HG03469 (cell line): ENCODE data around the gene NEGR1.

Source experiments
- ATAC-seq: cut with Tn5 transposase; IDR thresholded peaks from one replicate; pipeline ENCODE4 v1.9.1; 2021; ENCODE audit warnings: mild to moderate bottlenecking, moderate library complexity, moderate number of reproducible peaks; ENCODE audit not compliant: unreplicated experiment

The NEGR1 gene

DNA sequence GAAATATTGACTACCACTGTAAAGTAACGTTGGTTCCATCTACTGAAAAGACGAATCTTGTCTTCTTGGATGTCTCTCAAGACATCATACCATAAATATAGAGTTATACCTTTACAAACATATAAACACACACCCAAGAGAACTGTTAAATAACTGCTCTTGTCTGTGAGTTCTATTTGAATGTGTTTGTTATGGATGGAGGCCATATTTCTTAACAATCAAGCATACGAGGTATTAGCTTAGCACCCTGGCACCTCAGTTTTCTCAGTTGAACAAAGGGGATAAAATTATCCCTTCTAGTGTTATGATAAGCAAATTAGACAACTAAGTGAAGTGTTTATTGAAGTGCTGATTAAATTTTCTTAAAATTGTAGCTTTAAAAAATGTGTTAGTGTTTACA lies 864.9 kb downstream of the NEGR1 start:
- no peak for ATAC-seq

DNA sequence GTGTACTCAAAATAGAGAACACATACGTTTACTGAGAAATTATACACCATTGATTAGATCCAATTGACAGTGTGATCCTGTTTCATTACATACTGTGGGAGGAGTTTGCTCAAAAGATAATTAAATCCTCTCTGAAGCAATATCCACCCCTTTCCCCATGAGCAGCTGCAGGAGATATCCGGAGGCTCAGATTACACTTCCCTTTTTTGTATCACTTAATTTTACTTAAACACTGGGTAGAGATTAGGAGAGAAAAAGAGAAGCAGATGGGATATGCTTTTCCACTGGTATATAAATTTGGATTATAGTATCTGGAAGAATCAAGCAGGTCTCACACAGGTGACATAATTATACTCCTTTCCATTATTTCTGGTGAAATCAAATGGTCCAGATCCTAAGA lies 868.2 kb downstream of the NEGR1 start:
- no peak for ATAC-seq

DNA sequence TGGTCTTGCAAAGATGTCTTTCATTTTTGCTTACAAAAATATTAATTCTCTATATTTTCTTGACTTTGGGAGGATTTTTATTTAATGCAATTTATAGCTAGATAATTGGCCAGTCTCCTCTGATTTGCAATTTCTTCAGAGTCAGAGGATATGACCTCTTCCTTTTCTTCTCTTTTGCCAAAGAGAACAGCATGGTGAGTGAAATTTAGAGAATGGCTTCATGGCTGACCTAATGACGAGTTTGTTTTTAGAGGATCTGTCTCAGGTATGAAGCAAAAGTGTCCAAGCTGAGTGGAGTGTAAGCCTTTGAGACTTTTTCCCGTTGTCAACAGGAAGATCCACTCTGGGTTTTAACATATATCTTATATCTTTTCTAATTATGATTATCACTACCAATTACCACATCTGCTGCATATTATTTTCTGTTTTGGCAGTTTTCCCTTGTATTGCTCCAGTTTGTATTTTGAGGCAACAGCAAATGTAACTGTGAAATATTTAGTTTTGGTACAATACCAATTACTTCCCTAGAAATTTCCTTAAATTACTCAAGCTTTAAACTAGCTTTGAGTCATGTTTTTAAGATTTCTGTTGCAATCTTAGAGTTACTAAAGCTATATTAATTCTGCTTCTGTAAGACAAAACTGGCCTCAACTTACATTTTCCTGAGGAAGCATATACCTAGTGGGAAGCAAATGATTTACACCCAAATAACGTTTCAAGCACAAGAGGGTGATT lies 868.7 kb downstream of the NEGR1 start:
- ATAC-seq: no peak

DNA sequence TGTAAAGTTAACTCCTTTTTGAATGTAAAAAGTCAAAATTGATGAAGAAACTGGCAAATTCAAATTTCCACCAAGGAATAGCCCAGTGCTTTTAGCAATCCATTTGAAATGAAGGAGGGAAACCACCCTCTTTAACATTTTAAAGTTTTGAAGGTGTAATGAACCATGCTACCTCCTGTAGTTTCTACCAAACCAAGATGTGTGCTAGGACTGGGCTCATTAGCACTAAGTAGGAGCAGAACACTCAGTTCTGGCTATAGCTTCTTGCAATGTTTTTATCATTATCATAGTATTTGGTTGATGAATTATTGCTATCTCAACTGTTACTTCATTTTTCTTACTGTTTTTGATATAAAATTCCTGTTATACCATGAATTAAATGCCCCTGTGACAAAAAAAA lies 882.3 kb downstream of the NEGR1 start:
- no peak for ATAC-seq

DNA sequence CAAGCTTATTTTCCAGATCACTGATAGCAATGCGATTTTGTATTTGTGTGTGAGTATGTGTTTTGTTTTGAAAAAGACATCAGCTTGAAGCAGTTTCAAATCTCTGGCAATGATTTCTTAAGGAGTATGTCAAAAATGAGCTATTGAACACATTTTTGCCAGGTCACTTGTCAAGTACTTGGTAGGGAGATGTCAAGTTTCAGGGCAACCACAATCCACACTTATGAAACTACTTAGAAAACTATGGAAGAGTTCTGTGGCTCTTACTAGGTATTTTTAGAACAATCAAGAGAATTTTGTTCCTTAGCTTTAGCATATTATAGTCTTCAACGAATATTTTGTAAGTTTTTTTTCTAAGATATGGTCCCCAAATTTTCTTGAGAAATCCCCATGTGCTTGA lies 882.7 kb downstream of the NEGR1 start:
- no peak for ATAC-seq

DNA sequence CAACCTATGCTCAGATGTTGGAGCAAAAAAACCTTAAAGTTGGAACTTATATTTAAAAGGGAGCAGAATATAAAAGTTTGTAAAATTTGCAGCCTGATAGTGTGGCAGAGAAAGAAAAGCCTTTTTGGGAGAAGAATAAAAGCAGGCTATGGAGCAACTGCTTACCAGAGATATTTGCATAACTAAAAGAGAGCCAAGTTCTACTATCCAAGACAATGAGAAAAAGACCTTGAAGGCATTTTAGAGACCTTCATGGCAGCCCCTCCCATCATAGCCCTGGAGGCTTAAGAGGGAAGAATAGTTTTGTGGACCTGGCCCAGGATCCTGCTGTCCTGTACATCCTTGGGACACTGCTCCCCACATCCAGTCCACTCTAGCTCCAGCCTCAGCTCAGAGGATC lies 889.0 kb downstream of the NEGR1 start:
- ATAC-seq: no peak

DNA sequence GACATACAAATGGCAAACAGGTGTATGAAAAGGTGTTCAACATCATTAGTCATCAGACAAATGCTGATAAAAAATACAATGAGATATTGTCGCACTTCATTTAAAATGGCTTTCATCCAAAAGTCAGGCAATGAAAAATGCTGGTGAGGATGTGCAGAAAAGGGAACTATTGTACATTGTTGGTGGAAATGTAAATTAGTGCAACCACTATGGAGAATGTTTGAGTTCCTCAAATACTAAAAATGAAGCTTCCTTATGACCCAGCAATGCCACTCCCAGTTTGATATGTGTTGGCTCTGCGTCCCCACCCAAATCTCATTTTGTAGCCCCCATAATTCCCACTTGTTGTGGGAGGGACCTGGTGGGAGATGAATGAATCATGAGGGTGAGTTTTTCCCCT lies 891.8 kb downstream of the NEGR1 start:
- ATAC-seq: no peak

DNA sequence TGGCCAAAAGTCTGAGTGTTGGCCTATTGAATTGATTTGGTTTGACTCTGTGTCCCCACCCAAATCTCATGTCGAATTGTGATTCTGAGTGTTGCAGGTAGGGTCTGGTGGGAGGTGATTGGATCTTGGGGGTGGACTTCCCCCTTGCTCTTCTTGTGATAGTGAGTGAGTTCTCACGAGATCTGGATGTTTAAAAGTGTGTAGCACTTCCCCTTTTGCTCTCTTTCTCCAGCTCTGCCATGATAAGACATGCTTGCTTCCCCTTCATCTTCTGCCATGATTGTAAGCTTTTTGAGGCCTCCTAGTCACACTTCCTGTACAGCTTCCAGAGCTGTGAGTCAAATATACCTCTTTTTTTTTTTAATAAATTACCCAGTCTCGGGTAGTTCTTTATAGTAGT lies 904.5 kb downstream of the NEGR1 start:
- ATAC-seq: no peak

DNA sequence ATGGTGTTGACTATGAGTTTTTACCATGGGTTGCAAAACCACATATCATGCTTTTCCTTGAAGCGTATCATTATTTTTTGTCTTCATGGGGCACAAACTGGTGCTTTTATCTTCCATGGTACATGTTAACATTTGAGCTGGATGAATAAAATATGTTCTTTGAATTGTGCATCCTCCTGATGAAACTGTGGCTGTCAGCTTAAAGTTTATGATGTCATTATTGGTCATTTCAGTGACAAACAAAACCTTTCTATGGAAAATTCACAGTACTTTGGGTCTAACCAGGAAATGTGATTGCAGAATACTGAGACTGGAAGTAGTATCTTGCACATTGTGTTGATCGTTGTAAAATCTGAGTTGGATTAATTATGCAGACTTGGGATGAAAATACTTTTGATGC lies 909.8 kb downstream of the NEGR1 start:
- ATAC-seq: no peak

DNA sequence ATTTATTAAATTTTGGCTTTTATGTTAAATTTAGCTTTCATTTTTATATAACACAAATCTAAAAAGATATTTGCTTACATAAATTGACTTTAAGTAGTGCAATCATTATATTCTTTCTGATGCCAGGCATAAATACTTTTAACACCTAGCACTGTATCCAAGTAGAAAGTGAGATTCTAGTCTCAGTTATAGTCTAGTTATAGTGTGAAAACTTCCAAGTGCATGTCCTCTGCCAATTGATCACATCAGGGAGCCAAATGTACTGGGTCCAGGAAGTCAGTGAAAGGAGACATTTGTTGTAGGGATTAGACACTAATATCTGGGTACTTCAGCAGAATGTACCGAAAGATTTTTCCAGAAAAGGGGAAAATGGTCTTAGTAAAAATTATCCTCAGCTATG lies 910.8 kb downstream of the NEGR1 start:
- ATAC-seq: no peak

DNA sequence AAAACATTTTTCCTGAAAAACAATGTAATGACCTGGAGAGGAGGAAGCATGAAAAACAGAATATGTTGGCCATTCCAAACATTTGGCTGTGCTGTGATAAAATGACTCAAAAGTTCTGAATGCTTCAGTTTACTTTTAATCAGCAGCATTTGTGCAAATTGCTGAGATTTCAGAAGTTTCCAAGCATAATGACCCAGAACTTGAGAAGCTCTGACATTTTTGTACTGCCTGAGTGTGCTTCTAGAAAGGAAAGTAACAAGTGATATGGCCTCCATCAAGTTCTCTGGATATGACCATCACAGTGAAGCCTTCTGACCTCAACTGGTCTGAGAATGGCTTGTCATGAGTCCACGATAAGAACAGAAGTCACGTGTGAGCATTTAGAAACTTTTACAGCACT lies 918.1 kb downstream of the NEGR1 start:
- ATAC-seq: no peak

DNA sequence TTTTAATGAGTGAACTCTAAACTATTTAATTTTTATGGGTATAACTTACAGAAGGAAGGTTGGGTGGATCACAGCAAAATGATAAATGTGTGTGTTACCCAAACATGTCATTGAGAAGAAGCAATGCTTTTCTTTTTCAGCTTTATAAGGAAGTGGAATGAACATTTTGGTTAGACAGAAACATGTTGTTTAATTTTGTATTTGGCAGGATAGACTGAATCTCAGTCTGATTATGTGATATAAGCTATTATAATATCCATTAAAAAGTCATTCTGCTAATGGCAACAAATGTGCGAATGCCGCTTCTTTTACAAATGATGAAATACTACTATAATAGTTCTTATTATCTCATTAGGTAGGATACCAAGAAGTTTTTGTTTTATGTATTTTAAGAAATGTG lies 919.6 kb downstream of the NEGR1 start:
- ATAC-seq: no peak

DNA sequence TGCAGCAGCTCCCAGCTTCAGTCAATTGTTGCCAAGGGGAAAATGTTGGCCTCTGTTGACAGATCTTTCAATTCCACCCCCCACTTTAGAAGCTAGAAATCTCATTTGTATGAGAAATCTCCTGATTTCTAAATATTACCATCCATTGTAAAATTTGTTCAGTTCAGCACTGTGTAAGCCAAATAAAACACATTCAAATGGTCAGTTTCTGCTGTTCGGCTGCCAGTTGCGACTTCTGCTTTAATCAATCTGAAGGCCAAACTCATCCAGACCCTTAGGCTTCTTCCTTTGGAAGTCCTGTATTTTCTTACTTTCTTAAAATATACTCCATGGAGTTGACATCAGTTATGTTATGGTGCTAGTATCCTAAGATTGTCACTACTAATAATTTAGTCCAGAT lies 920.3 kb downstream of the NEGR1 start:
- ATAC-seq: no peak

DNA sequence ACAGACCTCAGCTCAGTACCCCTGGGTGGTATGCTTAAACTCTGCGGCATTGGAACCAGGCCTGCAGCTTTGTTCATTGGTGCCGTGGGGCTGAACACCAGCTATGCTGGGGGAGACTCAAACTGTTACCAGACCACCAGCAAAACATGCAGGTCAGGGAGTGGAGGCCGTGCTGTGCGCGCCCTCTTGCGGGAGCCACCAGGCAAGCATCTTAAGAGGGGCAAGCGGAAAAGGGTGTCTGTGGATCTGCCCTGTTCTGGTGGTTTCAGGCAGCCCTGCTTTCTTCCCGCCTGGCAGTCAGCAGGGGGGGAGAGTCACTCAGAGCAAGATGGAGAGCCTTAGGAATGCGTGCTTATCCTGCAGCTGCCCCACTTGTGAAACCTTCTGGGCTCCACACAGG lies 924.6 kb downstream of the NEGR1 start:
- no peak for ATAC-seq

DNA sequence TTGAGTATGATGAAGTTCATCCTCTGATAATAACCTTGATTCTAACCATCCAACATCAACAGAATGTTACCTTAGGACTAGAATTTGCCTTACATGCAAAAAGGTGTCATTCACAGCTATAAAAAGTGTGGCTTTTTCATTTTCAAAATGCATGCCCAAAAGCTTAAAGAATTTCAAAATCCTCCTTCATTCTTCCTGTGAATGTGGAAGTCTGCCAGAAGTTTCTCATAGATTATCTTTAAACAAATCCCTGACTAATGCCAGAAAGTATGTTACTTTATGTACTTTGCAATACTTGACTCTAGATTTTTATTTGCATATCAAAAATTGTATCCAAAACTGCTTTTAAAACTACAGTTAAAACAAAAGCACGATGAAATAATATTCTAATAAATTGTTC lies 930.9 kb downstream of the NEGR1 start:
- no peak for ATAC-seq

DNA sequence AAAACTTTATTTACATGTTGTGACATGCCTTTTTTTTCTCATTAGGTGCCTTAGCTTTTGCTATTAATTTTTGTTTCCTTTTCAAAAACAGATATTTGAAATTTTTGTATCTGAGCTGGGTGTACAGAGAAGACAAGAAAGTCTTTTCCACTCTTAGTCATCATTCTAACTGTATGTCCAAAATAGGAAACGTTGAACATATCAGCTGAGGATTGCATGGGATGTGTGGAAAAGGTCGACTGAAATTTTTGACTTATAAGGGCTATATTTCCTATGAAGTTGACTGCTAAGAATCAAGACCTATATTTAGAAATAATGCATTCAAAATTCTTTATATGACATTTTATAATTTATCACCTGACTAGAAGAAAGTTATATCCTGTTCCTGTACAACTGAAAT lies 931.5 kb downstream of the NEGR1 start:
- ATAC-seq: no peak

DNA sequence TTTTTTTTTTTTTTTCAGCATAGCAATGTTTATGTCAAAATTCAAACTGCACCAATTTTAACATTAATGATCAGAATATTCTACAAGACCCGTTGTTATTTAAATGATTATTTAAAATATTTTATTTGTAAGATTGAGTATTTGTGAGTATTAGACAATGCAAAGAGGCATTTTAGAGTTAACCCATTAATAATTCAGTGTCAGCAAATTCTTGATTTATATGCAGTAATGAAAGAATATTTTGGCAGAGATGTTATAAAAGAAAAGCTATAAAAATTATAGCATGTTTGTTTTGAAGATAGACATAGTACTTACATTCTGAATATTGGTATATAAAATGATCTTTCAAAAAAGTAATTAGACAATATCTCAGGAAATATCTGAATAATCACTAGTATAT lies 932.0 kb downstream of the NEGR1 start:
- no peak for ATAC-seq
